Measurements from ENCODE around the gene HDAC7. TPM values are rescaled to one million over a fixed set of nuclear protein-coding genes. Genes with fewer than 3 reads are reported as not detected.

Gene HDAC7
- total and polyA plus RNA-seq, 2 experiments from 2014 or later = 41.3 to 60.1 TPM

- H3K4me3 ChIP-seq = no peak overlapping the region
- no peak for DNase-seq (ENCODE audit: low spot score)
- ATAC-seq = no peak
Observed at GRCh38 chr12:47860873-47861272, 41.2 kb upstream of the HDAC7 start.

More at GRCh38 chr12:47860873-47861272, 41.2 kb upstream of the HDAC7 start:
- Mint-ChIP-seq H3K9me3 (no peaks in the 10 kb centered on the region), H3K4me3 (no peak overlapping the region), H3K4me1 (no peaks in the 10 kb centered on the region), H3K27ac (no peak overlapping the region), H3K36me3 (ENCODE audit: low read depth) (no peaks in the 10 kb centered on the region), H3K27me3 (ENCODE audit: insufficient read depth, low read depth, poor library complexity) (peaks cover 4% of the 10 kb centered on the region)
- Histone ChIP-seq H4K20me1 (replicated peaks; ENCODE audit: insufficient read depth) (no peaks in the 10 kb centered on the region), H3F3A (replicated peaks; ENCODE audit: low read depth) (no peaks in the 10 kb centered on the region), H2AFZ (no peak overlapping the region), H3K4me1 (ENCODE audit: insufficient read depth) (no peaks in the 10 kb centered on the region), H3K27ac (ENCODE audit: low read depth) (no peak overlapping the region), H3K4me2 (no peak overlapping the region), H3K9me2 (ENCODE audit: insufficient read depth) (0 out of 2 replicates have a peak, but pooled peaks cover 3% of the 10 kb centered on the region), H3K27me3 (ENCODE audit: insufficient read depth) (no peaks in the 10 kb centered on the region), H3K79me2 (replicated peaks; ENCODE audit: insufficient read depth) (no peaks in the 10 kb centered on the region), H3K36me3 (ENCODE audit: insufficient read depth) (no peaks in the 10 kb centered on the region)
- TF ChIP-seq ZNF114 (CRISPR knock-in tag; IDR thresholded peaks at IDR 0.05) = no peak
- TF ChIP-seq, protein P1, sequence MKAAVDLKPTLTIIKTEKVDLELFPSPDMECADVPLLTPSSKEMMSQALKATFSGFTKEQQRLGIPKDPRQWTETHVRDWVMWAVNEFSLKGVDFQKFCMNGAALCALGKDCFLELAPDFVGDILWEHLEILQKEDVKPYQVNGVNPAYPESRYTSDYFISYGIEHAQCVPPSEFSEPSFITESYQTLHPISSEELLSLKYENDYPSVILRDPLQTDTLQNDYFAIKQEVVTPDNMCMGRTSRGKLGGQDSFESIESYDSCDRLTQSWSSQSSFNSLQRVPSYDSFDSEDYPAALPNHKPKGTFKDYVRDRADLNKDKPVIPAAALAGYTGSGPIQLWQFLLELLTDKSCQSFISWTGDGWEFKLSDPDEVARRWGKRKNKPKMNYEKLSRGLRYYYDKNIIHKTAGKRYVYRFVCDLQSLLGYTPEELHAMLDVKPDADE (IDR thresholded peaks at IDR 0.05) = no peak
- TF ChIP-seq EZH2 (IDR thresholded peaks at IDR 0.05; ENCODE audit: low read depth, unreplicated experiment) = no peak
- no peak for TF ChIP-seq CREB1 (CRISPR knock-in tag; IDR thresholded peaks at IDR 0.05; ENCODE audit: low read depth)
- no peak for TF ChIP-seq ZNF331 (CRISPR knock-in tag; IDR thresholded peaks at IDR 0.05; ENCODE audit: low read depth)
- TF ChIP-seq JUNB (IDR thresholded peaks at IDR 0.05; ENCODE audit: unreplicated experiment) = no peak
- no peak for TF ChIP-seq STAT1 (IDR thresholded peaks at IDR 0.05; ENCODE audit: unreplicated experiment)
- TF ChIP-seq EZH2phosphoT487 (IDR thresholded peaks at IDR 0.05; ENCODE audit: unreplicated experiment) = no peak
- TF ChIP-seq REST (IDR thresholded peaks at IDR 0.05; ENCODE audit: unreplicated experiment) = no peak
- no peak for TF ChIP-seq POLR2AphosphoS5 (IDR thresholded peaks at IDR 0.05; ENCODE audit: low read depth)
- TF ChIP-seq, protein P2, sequence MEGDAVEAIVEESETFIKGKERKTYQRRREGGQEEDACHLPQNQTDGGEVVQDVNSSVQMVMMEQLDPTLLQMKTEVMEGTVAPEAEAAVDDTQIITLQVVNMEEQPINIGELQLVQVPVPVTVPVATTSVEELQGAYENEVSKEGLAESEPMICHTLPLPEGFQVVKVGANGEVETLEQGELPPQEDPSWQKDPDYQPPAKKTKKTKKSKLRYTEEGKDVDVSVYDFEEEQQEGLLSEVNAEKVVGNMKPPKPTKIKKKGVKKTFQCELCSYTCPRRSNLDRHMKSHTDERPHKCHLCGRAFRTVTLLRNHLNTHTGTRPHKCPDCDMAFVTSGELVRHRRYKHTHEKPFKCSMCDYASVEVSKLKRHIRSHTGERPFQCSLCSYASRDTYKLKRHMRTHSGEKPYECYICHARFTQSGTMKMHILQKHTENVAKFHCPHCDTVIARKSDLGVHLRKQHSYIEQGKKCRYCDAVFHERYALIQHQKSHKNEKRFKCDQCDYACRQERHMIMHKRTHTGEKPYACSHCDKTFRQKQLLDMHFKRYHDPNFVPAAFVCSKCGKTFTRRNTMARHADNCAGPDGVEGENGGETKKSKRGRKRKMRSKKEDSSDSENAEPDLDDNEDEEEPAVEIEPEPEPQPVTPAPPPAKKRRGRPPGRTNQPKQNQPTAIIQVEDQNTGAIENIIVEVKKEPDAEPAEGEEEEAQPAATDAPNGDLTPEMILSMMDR (conservative IDR thresholded peaks at IDR 0.05; ENCODE audit: low read depth in 2 of 2) = no peak
- no peak for TF ChIP-seq NANOG (IDR thresholded peaks at IDR 0.05; ENCODE audit: borderline replicate concordance)
- TF ChIP-seq, protein P3, sequence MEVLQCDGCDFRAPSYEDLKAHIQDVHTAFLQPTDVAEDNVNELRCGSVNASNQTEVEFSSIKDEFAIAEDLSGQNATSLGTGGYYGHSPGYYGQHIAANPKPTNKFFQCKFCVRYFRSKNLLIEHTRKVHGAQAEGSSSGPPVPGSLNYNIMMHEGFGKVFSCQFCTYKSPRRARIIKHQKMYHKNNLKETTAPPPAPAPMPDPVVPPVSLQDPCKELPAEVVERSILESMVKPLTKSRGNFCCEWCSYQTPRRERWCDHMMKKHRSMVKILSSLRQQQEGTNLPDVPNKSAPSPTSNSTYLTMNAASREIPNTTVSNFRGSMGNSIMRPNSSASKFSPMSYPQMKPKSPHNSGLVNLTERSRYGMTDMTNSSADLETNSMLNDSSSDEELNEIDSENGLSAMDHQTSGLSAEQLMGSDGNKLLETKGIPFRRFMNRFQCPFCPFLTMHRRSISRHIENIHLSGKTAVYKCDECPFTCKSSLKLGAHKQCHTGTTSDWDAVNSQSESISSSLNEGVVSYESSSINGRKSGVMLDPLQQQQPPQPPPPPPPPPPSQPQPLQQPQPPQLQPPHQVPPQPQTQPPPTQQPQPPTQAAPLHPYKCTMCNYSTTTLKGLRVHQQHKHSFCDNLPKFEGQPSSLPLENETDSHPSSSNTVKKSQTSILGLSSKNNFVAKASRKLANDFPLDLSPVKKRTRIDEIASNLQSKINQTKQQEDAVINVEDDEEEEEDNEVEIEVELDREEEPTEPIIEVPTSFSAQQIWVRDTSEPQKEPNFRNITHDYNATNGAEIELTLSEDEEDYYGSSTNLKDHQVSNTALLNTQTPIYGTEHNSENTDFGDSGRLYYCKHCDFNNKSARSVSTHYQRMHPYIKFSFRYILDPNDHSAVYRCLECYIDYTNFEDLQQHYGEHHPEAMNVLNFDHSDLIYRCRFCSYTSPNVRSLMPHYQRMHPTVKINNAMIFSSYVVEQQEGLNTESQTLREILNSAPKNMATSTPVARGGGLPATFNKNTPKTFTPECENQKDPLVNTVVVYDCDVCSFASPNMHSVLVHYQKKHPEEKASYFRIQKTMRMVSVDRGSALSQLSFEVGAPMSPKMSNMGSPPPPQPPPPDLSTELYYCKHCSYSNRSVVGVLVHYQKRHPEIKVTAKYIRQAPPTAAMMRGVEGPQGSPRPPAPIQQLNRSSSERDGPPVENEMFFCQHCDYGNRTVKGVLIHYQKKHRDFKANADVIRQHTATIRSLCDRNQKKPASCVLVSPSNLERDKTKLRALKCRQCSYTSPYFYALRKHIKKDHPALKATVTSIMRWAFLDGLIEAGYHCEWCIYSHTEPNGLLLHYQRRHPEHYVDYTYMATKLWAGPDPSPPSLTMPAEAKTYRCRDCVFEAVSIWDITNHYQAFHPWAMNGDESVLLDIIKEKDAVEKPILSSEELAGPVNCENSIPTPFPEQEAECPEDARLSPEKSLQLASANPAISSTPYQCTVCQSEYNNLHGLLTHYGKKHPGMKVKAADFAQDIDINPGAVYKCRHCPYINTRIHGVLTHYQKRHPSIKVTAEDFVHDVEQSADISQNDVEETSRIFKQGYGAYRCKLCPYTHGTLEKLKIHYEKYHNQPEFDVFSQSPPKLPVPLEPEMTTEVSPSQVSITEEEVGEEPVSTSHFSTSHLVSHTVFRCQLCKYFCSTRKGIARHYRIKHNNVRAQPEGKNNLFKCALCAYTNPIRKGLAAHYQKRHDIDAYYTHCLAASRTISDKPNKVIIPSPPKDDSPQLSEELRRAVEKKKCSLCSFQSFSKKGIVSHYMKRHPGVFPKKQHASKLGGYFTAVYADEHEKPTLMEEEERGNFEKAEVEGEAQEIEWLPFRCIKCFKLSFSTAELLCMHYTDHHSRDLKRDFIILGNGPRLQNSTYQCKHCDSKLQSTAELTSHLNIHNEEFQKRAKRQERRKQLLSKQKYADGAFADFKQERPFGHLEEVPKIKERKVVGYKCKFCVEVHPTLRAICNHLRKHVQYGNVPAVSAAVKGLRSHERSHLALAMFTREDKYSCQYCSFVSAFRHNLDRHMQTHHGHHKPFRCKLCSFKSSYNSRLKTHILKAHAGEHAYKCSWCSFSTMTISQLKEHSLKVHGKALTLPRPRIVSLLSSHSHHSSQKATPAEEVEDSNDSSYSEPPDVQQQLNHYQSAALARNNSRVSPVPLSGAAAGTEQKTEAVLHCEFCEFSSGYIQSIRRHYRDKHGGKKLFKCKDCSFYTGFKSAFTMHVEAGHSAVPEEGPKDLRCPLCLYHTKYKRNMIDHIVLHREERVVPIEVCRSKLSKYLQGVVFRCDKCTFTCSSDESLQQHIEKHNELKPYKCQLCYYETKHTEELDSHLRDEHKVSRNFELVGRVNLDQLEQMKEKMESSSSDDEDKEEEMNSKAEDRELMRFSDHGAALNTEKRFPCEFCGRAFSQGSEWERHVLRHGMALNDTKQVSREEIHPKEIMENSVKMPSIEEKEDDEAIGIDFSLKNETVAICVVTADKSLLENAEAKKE (CRISPR knock-in tag; IDR thresholded peaks at IDR 0.05) = no peak

All from GM23338 (cell line).